Fibroblast of lung (primary cell): ENCODE results near the gene SYTL3. TPM values are rescaled to one million over a fixed set of nuclear protein-coding genes. Genes with fewer than 3 reads are reported as not detected.
A peak's percentile ranks its signal among the peaks of the same experiment; 100 is the strongest.
"Not testable (repeated sequence)": the region's sequence is repeated elsewhere in the genome, so short reads cannot be mapped to it uniquely, and the experiment has no call there.

Source experiments
- DNase-seq, 2 donors: peaks; one replicate each; pipeline versions ENCODE4 v3.0.0 to v3.0.0-alpha.2; 2010; ENCODE audit warnings: low read depth in 2 of 2
- H2AFZ ChIP-seq: 2 replicates; pipeline ENCODE4 v1.5.1; 2012; ENCODE audit warnings: low read length, control low read depth, inconsistent platforms
- H3K27ac ChIP-seq: 2 replicates; pipeline ENCODE4 v1.5.1; 2011; ENCODE audit warnings: low read length, control low read depth; ENCODE audit not compliant: insufficient read depth
- H3K27me3 ChIP-seq: 2 replicates; pipeline ENCODE4 v1.5.1; 2011; ENCODE audit warnings: mild to moderate bottlenecking, low read length; ENCODE audit not compliant: control insufficient read depth, insufficient read depth
- H3K36me3 ChIP-seq: 2 replicates; pipeline ENCODE4 v1.5.1; 2011; ENCODE audit warnings: low read length; ENCODE audit not compliant: control insufficient read depth, insufficient read depth
- H3K4me1 ChIP-seq: 2 replicates; pipeline ENCODE4 v1.5.1; 2011; ENCODE audit warnings: low read length; ENCODE audit not compliant: control insufficient read depth, insufficient read depth; ENCODE audit errors: extremely low read depth
- H3K4me2 ChIP-seq: 2 replicates; pipeline ENCODE4 v1.5.1; 2011; ENCODE audit warnings: low read length, control low read depth; ENCODE audit not compliant: insufficient read depth; ENCODE audit errors: extremely low read depth
- H3K4me3 ChIP-seq, 4 experiments: fragments of 200-600 bp in 1 of 4; sonication (generic) in 1 of 4; replicated peaks in 1 of 4; 2 replicates each; pipeline ENCODE4 v1.5.1; 2011 to 2016; ENCODE audit warnings: low read length in 4 of 4, low read depth in 3 of 4, mild to moderate bottlenecking in 3 of 4, control low read depth in 2 of 4, inconsistent platforms in 1 of 4, mixed read lengths in 1 of 4; ENCODE audit not compliant: insufficient read depth in 1 of 4; ENCODE audit errors: control extremely low read depth in 1 of 4
- H3K79me2 ChIP-seq: 2 replicates; pipeline ENCODE4 v1.5.1; 2012; ENCODE audit warnings: mild to moderate bottlenecking, low read length, inconsistent platforms; ENCODE audit not compliant: control insufficient read depth, insufficient read depth
- H3K9ac ChIP-seq: 2 replicates; pipeline ENCODE4 v1.5.1; 2011; ENCODE audit warnings: mild to moderate bottlenecking, low read length, control low read depth; ENCODE audit not compliant: insufficient read depth
- H3K9me3 ChIP-seq: 2 replicates; pipeline ENCODE4 v1.5.1; 2012; ENCODE audit warnings: low read depth, low read length; ENCODE audit not compliant: control insufficient read depth, insufficient read depth
- H4K20me1 ChIP-seq: 2 replicates; pipeline ENCODE4 v1.5.1; 2011; ENCODE audit warnings: low read length; ENCODE audit not compliant: control insufficient read depth, insufficient read depth; ENCODE audit errors: extremely low read depth
- CTCF ChIP-seq, 2 donors: IDR thresholded peaks in 1 of 2; conservative IDR thresholded peaks in 1 of 2; 1 replicate in 1 of 2; 2 replicates in 1 of 2; pipeline ENCODE4 v1.5.1; 2011 to 2012; ENCODE audit warnings: low read length in 2 of 2, control low read depth in 1 of 2, inconsistent platforms in 1 of 2, low read depth in 1 of 2, mild to moderate bottlenecking in 1 of 2
- EZH2 ChIP-seq: IDR thresholded peaks from 2 replicates; pipeline ENCODE4 v1.5.1; 2012; ENCODE audit warnings: low read length, control low read depth, mild to moderate bottlenecking; ENCODE audit errors: missing control alignments
- polyA plus RNA-seq, 2 donors: library from polyadenylated mRNA; depleted of rRNA in 1 of 2; stranded (reverse) in 1 of 2; unstranded in 1 of 2; fragments of >200 nt; gene quantifications; 2 replicates each; pipeline ENCODE4 v1.2.1, GENCODE V29; 2011 to 2012; ENCODE audit warnings: missing spikeins in 1 of 2
- total RNA-seq: library from RNA; depleted of rRNA; stranded (reverse); fragments of >200 nt; gene quantifications from 2 replicates; pipeline ENCODE4 v1.2.1, GENCODE V29; 2014

SYTL3 gene
- total and polyA plus RNA-seq, 2 donors (not counting 1 experiment from before 2014, with no cell fraction given) = 0.76 to 4.6 TPM

GRCh38 chr6:158654498-158654897 lies 4.6 kb downstream of the SYTL3 start:
- TF ChIP-seq CTCF (conservative IDR thresholded peaks at IDR 0.05 in 1 of 2, IDR thresholded peaks at IDR 0.05 in 1 of 2; ENCODE audit: low read depth in 1 of 2, low read length in 2 of 2) (no peak), EZH2 (no peak)
- H3K4me2 ChIP-seq = peak overlapping the region; percentile 38
- H3K27ac ChIP-seq = peak overlapping the region; percentile 92
- H3K9me3 ChIP-seq = no peaks in the 10 kb centered on the region
- DNase-seq = peak; percentile 89
- H2AFZ ChIP-seq = peak overlapping the region; percentile 74
- H3K36me3 ChIP-seq = no peaks in the 10 kb centered on the region
- H3K79me2 ChIP-seq = no peaks in the 10 kb centered on the region
- no peak overlapping the region for H3K4me3 ChIP-seq
- H3K4me1 ChIP-seq = peaks cover 24% of the 10 kb centered on the region
- H3K9ac ChIP-seq = peak overlapping the region; percentile 25
- no peaks in the 10 kb centered on the region for H4K20me1 ChIP-seq
- H3K27me3 ChIP-seq = no peaks in the 10 kb centered on the region

GRCh38 chr6:158654960-158655489 lies 5.2 kb downstream of the SYTL3 start:
- no peaks in the 10 kb centered on the region for H3K79me2 ChIP-seq
- H3K4me1 ChIP-seq = peaks cover 20% of the 10 kb centered on the region
- H3K27ac ChIP-seq = peak overlapping the region; percentile 92
- no peaks in the 10 kb centered on the region for H4K20me1 ChIP-seq
- H3K4me2 ChIP-seq = peak overlapping the region; percentile 7
- no peak for TF ChIP-seq EZH2
- no peak for TF ChIP-seq CTCF (conservative IDR thresholded peaks at IDR 0.05 in 1 of 2, IDR thresholded peaks at IDR 0.05 in 1 of 2; ENCODE audit: low read depth in 1 of 2, low read length in 2 of 2)
- peak; percentile 83 to 85 for DNase-seq
- no peak overlapping the region for H3K4me3 ChIP-seq
- no peaks in the 10 kb centered on the region for H3K27me3 ChIP-seq
- H2AFZ ChIP-seq = no peak overlapping the region
- H3K36me3 ChIP-seq = no peaks in the 10 kb centered on the region
- H3K9me3 ChIP-seq = no peaks in the 10 kb centered on the region
- H3K9ac ChIP-seq = no peak overlapping the region

GRCh38 chr6:158655569-158656450 lies 6.0 kb downstream of the SYTL3 start:
- Histone ChIP-seq H3K36me3 (no peaks in the 10 kb centered on the region), H3K9me3 (no peaks in the 10 kb centered on the region), H3K9ac (no peak overlapping the region), H3K79me2 (no peaks in the 10 kb centered on the region), H4K20me1 (no peaks in the 10 kb centered on the region), H3K4me3 (no peak overlapping the region), H2AFZ (no peak overlapping the region), H3K4me1 (peaks cover 20% of the 10 kb centered on the region), H3K27me3 (no peaks in the 10 kb centered on the region), H3K27ac (peak overlapping the region; percentile 92), H3K4me2 (peak overlapping the region; percentile 26)
- no peak for TF ChIP-seq EZH2
- no peak for DNase-seq

- DNase-seq = peak; percentile 50 to 61
- not testable (repeated sequence) for H3K4me2 ChIP-seq, H3K9ac ChIP-seq, H3K79me2 ChIP-seq, H3K4me3 ChIP-seq, H2AFZ ChIP-seq, H3K27ac ChIP-seq, H3K36me3 ChIP-seq, H3K9me3 ChIP-seq, H3K27me3 ChIP-seq, H4K20me1 ChIP-seq
- H3K4me1 ChIP-seq = peaks cover 20% of the 10 kb centered on the region
Observed at GRCh38 chr6:158656986-158657385, 7.1 kb downstream of the SYTL3 start.
